Fibroblast of lung (primary cell): ENCODE data around the gene CEP192.

Experiments
- CTCF ChIP-seq, 2 donors: IDR thresholded peaks in 1 of 2; conservative IDR thresholded peaks in 1 of 2; 1 replicate in 1 of 2; 2 replicates in 1 of 2; pipeline ENCODE4 v1.5.1; 2011 to 2012; ENCODE audit warnings: low read length in 2 of 2, control low read depth in 1 of 2, inconsistent platforms in 1 of 2, low read depth in 1 of 2, mild to moderate bottlenecking in 1 of 2
- EZH2 ChIP-seq: IDR thresholded peaks from 2 replicates; pipeline ENCODE4 v1.5.1; 2012; ENCODE audit warnings: low read length, control low read depth, mild to moderate bottlenecking; ENCODE audit errors: missing control alignments

GRCh38 chr18:12946549-12947284 is 44.4 kb upstream of the CEP192 start:
- TF ChIP-seq CTCF (conservative IDR thresholded peaks at IDR 0.05 in 1 of 2, IDR thresholded peaks at IDR 0.05 in 1 of 2; ENCODE audit: low read depth in 1 of 2, low read length in 2 of 2), result peak in 1 of 2 donors; percentile 2
- TF ChIP-seq EZH2, result no peak
